Measurements from ENCODE around the gene TRPT1. TPM values are rescaled to one million over a fixed set of nuclear protein-coding genes. Genes with fewer than 3 reads are reported as not detected.

TRPT1 gene
- total RNA-seq (ENCODE audit: low replicate concordance), result 18.9 and 33.3 TPM in 2 replicates

- TF ChIP-seq, protein P1, sequence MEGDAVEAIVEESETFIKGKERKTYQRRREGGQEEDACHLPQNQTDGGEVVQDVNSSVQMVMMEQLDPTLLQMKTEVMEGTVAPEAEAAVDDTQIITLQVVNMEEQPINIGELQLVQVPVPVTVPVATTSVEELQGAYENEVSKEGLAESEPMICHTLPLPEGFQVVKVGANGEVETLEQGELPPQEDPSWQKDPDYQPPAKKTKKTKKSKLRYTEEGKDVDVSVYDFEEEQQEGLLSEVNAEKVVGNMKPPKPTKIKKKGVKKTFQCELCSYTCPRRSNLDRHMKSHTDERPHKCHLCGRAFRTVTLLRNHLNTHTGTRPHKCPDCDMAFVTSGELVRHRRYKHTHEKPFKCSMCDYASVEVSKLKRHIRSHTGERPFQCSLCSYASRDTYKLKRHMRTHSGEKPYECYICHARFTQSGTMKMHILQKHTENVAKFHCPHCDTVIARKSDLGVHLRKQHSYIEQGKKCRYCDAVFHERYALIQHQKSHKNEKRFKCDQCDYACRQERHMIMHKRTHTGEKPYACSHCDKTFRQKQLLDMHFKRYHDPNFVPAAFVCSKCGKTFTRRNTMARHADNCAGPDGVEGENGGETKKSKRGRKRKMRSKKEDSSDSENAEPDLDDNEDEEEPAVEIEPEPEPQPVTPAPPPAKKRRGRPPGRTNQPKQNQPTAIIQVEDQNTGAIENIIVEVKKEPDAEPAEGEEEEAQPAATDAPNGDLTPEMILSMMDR (IDR thresholded peaks at IDR 0.05; ENCODE audit: insufficient read depth, low read length), result peak; percentile 29
- H3K4me3 ChIP-seq (ENCODE audit: low read depth, low read length), result peak within 1 kb of the TSS; percentile 90
- peak; percentile 66 for DNase-seq (ENCODE audit: low read depth)
These were observed at the start of gene TRPT1, which contains the start of gene NUDT22 for GRCh38 chr11:64225608-64226506. Gene TRPT1, minus strand, starts transcription at chr11:64226186. Its CDS starts 326 bp downstream, at chr11:64225860. Gene NUDT22, plus strand, starts transcription at chr11:64226274. Its CDS starts 379 bp downstream, at chr11:64226653.

GRCh38 chr11:64275031-64275800 lies 49.2 kb upstream of the TRPT1 start:
- no peak for DNase-seq (ENCODE audit: low read depth)
- no peak overlapping the region for H3K4me3 ChIP-seq (ENCODE audit: low read depth, low read length)
- TF ChIP-seq, protein P1 (IDR thresholded peaks at IDR 0.05; ENCODE audit: insufficient read depth, low read length), result no peak

- TF ChIP-seq, protein P1 (IDR thresholded peaks at IDR 0.05; ENCODE audit: insufficient read depth, low read length), result no peak
These were observed 43.7 kb upstream of the TRPT1 start for GRCh38 chr11:64269540-64270220.

DNA sequence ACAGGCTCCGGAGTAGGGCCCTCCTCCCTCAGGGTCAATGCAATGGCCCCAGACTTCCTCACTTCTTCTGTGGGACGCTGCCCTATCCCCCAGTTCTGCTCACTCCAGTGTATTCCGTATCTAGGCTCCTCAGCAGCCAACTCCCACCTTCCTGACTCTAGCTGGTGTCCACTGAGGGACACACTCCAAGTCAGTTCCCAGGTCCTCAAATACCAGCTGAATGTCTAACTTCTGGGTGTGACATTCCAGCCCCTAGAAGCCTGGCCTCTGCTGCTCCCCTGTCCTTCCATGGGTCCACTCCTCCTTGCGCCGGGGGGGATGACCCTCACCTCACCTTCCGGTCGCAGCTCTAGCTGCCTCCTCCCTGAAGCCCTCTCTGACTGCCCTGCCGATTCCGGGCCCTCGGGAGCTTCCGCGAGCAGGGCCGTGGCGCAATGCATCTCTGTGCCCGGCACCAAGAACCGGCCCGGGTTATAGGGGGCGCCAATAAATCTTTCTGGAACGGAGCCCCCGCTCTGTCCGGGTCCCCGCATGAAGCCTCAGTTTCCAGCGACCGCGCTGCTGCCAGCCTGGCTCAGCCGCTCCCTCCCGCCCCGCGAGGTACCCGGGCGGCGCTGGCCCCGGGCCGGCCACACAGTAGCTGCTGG lies 43.0 kb upstream of the TRPT1 start:
- TF ChIP-seq, protein P1 (IDR thresholded peaks at IDR 0.05; ENCODE audit: insufficient read depth, low read length), result no peak
- H3K4me3 ChIP-seq (ENCODE audit: low read depth, low read length), result peak overlapping the region; percentile 70
- no peak for DNase-seq (ENCODE audit: low read depth)

More at GRCh38 chr11:64269540-64270220, 43.7 kb upstream of the TRPT1 start:
- H3K4me3 ChIP-seq (ENCODE audit: low read depth, low read length), result peak overlapping the region; percentile 76
- peak; percentile 100 for DNase-seq (ENCODE audit: low read depth)

DNA sequence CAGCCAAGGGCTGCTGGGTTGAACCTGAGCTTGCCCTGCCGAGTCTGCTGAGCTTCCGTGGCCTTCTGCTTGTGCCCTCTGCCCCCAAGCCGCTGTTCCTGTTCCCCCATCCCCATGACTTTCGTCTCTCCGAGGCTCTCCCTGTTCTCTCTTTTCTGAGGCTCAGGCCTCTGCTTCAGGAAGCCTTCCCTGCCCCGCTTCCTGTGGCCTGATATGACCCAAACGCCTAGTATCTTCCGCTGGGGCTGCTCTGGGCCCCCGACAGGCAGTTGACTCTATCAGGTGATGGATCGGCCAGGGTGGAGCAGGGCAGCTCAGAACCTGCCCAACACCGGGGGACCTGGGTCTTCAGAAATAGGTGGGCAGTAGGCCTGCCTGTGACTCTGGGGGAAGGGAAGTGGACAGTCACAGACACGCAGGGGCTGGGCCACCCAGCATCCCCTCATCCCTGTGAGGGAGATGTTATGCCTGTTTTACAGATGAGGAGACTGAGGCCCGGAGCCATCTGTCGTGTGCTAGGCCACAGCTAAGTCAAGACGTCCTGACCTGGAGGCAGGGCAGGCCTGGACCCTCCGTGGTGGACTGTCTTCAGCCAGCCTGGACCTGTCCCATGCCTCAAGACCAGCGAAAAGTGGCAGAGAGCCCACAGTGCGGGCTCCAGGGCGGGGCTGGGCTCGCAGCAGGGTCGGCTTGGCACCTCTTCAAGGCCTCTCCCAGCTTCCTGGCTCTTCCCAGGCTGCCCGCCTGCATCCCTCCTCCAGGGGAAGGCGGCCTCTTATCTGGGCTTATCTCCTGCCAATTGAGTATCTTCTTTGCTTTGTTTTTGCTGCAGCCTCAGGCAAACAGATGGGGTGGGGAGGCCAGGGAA lies 42.3 kb upstream of the TRPT1 start:
- peak overlapping the region; percentile 70 for H3K4me3 ChIP-seq (ENCODE audit: low read depth, low read length)
- TF ChIP-seq, protein P1 (IDR thresholded peaks at IDR 0.05; ENCODE audit: insufficient read depth, low read length), result peak; percentile 18
- peak; percentile 86 for DNase-seq (ENCODE audit: low read depth)
